GM19468 (cell line): ENCODE data around the gene AOC1.
"Not testable (repeated sequence)": the region's sequence is repeated elsewhere in the genome, so short reads cannot be mapped to it uniquely, and the experiment has no call there.

Experiments used
- ATAC-seq: cut with Tn5 transposase; IDR thresholded peaks from one replicate; pipeline ENCODE4 v1.9.1; 2021; ENCODE audit warnings: mild to moderate bottlenecking, moderate library complexity, moderate number of reproducible peaks; ENCODE audit not compliant: unreplicated experiment; ENCODE audit errors: extremely low read depth

The AOC1 gene

GRCh38 chr7:150890853-150891584 lies 38.7 kb downstream of the AOC1 start:
- ATAC-seq = no peak

GRCh38 chr7:150891740-150892139 lies 39.4 kb downstream of the AOC1 start:
- ATAC-seq = no peak

- no peak for ATAC-seq
Measured at GRCh38 chr7:150895809-150896208, 43.5 kb downstream of the AOC1 start.

GRCh38 chr7:150896562-150897209 lies 44.4 kb downstream of the AOC1 start:
- ATAC-seq = no peak

GRCh38 chr7:150897502-150898474 lies 45.5 kb downstream of the AOC1 start:
- no peak for ATAC-seq

GRCh38 chr7:150898475-150899011 lies 46.2 kb downstream of the AOC1 start:
- no peak for ATAC-seq

GRCh38 chr7:150900675-150901074 lies 48.4 kb downstream of the AOC1 start:
- no peak for ATAC-seq

- ATAC-seq = no peak
Measured at GRCh38 chr7:150901160-150902035, 49.1 kb downstream of the AOC1 start.

- no peak for ATAC-seq
Measured at GRCh38 chr7:150902078-150903033, 50.0 kb downstream of the AOC1 start.

- no peak for ATAC-seq
Measured at GRCh38 chr7:150903606-150904005, 51.3 kb downstream of the AOC1 start.

GRCh38 chr7:150904011-150904909 lies 51.9 kb downstream of the AOC1 start:
- ATAC-seq = no peak

GRCh38 chr7:150908173-150908572 lies 55.9 kb downstream of the AOC1 start:
- no peak for ATAC-seq

- no peak for ATAC-seq
Measured at GRCh38 chr7:150909200-150909995, 57.1 kb downstream of the AOC1 start.

GRCh38 chr7:150910305-150910995 lies 58.1 kb downstream of the AOC1 start:
- ATAC-seq = not testable (repeated sequence)

GRCh38 chr7:150910996-150911422 lies 58.7 kb downstream of the AOC1 start:
- no peak for ATAC-seq
